ENCODE data around the gene CDH4.

CDH4 gene

GRCh38 chr20:61915101-61915500, 663.0 kb downstream of the CDH4 start:
- no peak for DNase-seq (ENCODE audit: low spot score)

DNA sequence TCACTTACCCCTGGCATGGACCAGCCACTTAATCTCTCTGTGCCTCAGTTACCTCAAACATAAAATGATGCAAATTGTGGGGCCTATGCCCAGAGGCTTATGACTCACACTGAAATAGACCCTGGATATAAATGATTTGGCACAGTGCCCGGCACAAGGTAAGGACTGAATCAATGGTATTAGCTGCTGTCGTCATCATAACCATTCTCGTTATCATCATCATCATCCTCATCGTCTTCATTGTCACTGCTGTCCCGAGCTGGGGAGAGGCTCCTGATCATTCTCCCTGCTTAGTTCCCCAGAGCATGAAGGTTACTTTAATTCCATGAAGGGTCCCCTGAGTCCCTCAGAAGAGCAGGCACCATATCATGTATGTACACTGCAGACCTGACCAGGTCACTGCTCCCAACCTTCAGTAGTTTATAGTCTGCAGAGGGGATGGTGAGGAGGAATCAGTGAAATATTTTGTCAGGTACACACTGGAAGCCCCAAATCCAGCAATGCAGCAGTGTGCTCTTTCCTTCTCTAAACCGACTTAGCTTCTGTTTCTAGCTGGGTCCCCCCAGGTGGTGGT, 664.3 kb downstream of the CDH4 start:
- no peak for DNase-seq (ENCODE audit: low spot score)

GRCh38 chr20:61917474-61918145, 665.5 kb downstream of the CDH4 start:
- no peak for DNase-seq (ENCODE audit: low spot score)

DNA sequence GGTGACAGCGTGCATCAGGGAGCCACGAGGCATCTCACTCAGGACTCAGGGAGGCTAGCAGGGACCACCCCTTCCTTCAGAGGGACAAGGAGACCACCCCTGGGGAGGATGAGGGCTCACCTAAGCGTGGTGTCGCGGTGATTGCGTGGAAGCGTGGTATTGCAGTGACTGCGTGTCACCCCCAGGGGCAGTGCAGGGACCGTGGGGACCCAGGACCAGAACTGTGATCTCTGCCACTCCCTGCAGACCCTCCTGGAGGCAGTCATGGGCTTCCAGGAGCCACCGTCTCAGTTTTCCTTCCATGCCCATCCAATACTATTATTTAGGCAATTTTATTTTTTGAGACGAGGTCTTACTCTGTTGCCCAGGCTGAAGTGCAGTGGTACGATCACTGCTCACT, 666.5 kb downstream of the CDH4 start:
- DNase-seq (ENCODE audit: low spot score) = no peak

GRCh38 chr20:61919239-61919638, 667.2 kb downstream of the CDH4 start:
- DNase-seq (ENCODE audit: low spot score) = no peak

DNA sequence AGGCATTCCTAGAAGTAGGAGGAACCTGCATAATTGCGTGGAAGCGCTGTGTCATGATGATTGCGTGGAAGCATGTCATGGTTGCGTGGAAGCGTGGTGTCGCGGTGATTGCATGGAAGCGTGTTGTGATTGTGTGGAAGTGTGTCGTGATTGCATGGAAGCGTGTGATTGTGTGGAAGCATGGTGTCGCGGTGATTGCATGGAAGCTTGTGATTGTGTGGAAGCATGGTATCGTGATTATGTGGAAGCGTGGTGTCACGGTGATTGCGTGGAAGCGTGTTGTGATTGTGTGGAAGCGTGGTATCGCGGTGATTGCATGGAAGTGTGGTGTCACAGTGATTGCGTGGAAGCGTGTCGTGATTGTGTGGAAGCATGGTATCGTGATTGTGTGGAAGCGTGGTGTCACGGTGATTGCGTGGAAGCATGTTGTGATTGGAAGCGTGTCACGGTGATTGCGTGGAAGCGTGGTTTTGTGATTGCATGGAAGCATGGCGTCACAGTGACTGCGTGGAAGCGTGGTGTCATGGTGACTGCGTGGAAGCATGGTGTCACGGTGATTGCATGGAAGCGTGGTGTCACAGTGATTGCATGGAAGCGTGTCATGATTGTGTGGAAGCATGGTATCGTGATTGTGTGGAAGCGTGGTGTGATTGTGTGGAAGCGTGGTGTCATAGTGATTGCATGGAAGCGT, 667.8 kb downstream of the CDH4 start:
- no peak for DNase-seq (ENCODE audit: low spot score)

DNA sequence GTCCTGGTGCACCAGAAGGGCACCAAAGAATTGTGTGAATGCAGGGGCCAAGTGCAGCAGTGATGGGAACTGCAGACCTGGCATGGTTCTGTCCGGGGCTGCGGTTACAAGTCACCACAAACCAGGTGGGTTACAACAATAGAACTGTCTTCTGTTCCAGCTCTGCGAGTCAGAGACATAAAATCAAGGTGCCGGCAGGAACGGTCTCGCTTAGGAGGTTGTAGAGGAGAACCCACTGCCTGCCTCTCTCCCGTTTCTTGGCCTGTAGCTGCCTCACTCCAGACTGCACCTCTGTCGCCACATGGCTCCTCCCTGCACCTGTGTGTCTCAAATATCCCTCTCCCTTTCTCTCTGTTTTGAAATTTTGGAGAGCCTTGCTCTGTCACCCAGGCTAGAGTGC, 670.4 kb downstream of the CDH4 start:
- no peak for DNase-seq (ENCODE audit: low spot score)

- DNase-seq (ENCODE audit: low spot score) = no peak
These were observed 670.9 kb downstream of the CDH4 start for GRCh38 chr20:61922936-61923335.

GRCh38 chr20:61923371-61924166, 671.5 kb downstream of the CDH4 start:
- no peak for DNase-seq (ENCODE audit: low spot score)

DNA sequence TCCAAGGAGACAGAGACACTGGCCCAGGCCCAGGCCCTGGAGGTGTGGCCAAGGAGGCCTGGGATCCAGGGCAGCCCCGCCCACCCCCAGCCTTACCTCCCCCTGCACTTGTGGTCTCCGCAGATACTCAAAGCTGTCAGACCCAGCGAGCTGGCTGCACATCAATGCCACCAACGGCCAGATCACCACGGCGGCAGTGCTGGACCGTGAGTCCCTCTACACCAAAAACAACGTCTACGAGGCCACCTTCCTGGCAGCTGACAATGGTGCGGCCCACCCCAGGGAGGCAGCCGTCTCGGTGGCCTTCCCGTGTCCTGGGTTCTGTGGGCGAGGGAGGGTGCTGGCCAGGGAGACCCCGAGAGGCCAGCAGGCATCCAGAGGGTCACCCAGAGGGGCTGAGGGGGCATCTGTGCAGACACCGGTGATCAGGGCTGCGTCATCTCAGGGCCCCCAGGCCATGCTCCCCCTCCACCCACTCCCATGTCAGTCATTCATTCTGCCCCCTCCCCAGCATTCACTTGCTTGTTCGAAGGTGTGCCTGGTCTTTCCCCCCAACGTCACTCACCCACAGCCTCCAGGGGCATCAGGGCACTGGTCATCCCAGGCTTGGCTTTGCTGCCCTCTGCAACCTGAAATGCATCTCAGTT, 672.3 kb downstream of the CDH4 start:
- DNase-seq (ENCODE audit: low spot score) = no peak

GRCh38 chr20:61924858-61925554, 672.9 kb downstream of the CDH4 start:
- no peak for DNase-seq (ENCODE audit: low spot score)

- DNase-seq (ENCODE audit: low spot score) = no peak
These were observed 673.6 kb downstream of the CDH4 start for GRCh38 chr20:61925555-61926252.

DNA sequence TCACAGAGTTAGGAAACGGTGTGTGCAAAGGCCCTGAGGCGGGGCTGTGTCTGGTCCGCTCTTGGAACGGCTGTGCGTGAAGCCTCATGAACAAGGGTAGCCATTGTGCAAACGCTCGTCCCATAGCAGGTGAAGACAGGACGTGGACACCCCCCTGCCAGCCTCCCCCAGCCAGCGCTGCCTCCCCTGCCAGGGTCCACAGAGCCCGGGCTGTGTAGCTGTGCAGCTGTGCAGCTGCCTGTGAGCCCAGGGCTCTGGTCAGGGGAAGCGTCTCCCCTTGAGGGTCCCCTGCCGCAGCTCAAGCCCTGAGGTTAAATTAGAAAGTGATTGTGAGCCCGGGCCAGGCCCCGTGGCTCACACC, 674.2 kb downstream of the CDH4 start:
- no peak for DNase-seq (ENCODE audit: low spot score)

- no peak for DNase-seq (ENCODE audit: low spot score)
These were observed 674.7 kb downstream of the CDH4 start for GRCh38 chr20:61926796-61927192.

- DNase-seq (ENCODE audit: low spot score) = no peak
These were observed 675.2 kb downstream of the CDH4 start for GRCh38 chr20:61927193-61927825.

- DNase-seq (ENCODE audit: low spot score) = no peak
These were observed 675.9 kb downstream of the CDH4 start for GRCh38 chr20:61927826-61928541.

GRCh38 chr20:61929561-61929960, 677.5 kb downstream of the CDH4 start:
- DNase-seq (ENCODE audit: low spot score) = no peak

- no peak for DNase-seq (ENCODE audit: low spot score)
These were observed 678.1 kb downstream of the CDH4 start for GRCh38 chr20:61929971-61930666.

DNA sequence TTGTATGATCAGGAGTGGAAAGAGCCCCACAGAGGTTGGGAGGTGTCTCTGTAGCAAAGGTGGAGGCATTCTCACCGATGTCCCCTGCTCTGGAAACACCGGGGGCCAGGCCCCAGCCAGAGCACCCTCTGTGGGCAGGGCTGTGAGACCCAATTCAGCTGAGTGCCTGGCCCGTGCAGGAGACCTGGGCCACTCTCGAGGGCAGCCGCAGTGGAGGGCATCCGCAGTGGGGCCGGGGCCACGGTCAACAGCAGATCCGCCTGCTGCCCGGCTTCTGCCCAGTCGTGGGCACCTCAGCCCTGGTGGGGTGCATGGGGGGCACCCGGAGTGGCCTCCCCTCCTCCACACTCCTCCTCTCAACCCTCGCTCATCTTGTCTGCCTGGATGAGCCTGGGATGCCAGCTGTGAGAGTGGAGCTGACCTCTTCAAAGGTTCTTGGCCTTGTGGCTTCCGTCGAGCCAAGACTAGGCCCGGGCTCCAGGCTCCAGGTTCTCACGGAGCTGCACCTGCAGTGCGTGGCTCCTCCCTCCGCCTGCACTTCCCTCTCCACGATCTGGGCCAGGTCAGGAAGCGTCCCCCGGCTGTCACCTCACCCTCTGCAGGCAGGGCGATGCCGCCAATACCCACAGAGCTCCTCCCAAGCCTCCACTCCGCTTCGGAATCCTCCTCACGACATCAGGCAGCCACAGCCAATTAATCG, 678.9 kb downstream of the CDH4 start:
- DNase-seq (ENCODE audit: low spot score) = no peak
